ENCODE measurements around the gene CLTB. TPM values are rescaled to one million over a fixed set of nuclear protein-coding genes. Genes with fewer than 3 reads are reported as not detected.

CLTB gene
- total and polyA plus RNA-seq, 2 of the 13 experiments (the other 11 are each of a cell fraction or from before 2014, with no cell fraction given): 23.3 to 33.8 TPM

GRCh38 chr5:176463113-176463764 lies 46.9 kb upstream of the CLTB start (continued):
- TF ChIP-seq TOPORS (CRISPR knock-in tag; IDR thresholded peaks at IDR 0.05): no peak

GRCh38 chr5:176461349-176461748 lies 45.0 kb upstream of the CLTB start:
- in situ Hi-C loops (cut with HindIII; ENCODE audit: extremely low pct_ligation_motif_present, low pct_unique_long_range_greater_than_20kb) (no loop called here), intact Hi-C loops (cut with micrococcal nuclease; ENCODE audit: unreplicated experiment) (no loop called here)
- no peak for TF ChIP-seq BCL3 (CRISPR knock-in tag; IDR thresholded peaks at IDR 0.05)
- TF ChIP-seq ZNF431 (CRISPR knock-in tag; IDR thresholded peaks at IDR 0.05; ENCODE audit: borderline replicate concordance, low read depth): no peak
- Histone ChIP-seq H3K79me2 (ENCODE audit: insufficient read depth, low read length) (peaks cover 58% of the 10 kb centered on the region), H3K9ac (ENCODE audit: insufficient read depth, low read depth, low read length) (no peak overlapping the region), H2AFZ (ENCODE audit: low read length) (no peak overlapping the region), H3K36me3 (replicated peaks in 1 of 2; ENCODE audit: control insufficient read depth in 1 of 2, insufficient read depth in 2 of 2, low read length in 2 of 2) (peaks cover 0 to 6% of the 10 kb centered on the region in 2 experiments; a peak in 2 of 5 replicates), H3K9me3 (ENCODE audit: low read length) (no peaks in the 10 kb centered on the region), H3K27ac (ENCODE audit: extremely low read length, insufficient read depth, low read length) (no peak overlapping the region), H3K4me1 (ENCODE audit: insufficient read depth, low read length) (peaks cover 12% of the 10 kb centered on the region), H3K4me2 (ENCODE audit: low read depth, low read length) (no peak overlapping the region), H4K20me1 (ENCODE audit: insufficient read depth, low read length) (0 out of 2 replicates have a peak, but pooled peaks cover 7% of the 10 kb centered on the region), H3K27me3 (ENCODE audit: control insufficient read depth in 1 of 2, insufficient read depth in 2 of 2, low read length in 2 of 2) (no peaks in the 10 kb centered on the region), H3K4me3 (replicated peaks in 1 of 3; ENCODE audit: insufficient read depth in 1 of 3, low read depth in 2 of 3, low read length in 3 of 3) (no peak overlapping the region)
- WGBS (ENCODE audit: low lambda C conversion rate): 94% methylated on average over 2 of the region's 2 CpGs
- FAIRE-seq: no peak
- CTCF ChIA-PET (ENCODE audit: low intra/inter-chr PET ratio, low total read pairs): no interaction called here
- BruUV-seq (replicated peaks): no TSS peak
- no peak for ATAC-seq
- DNase-seq (ENCODE audit: low spot score): no peak
- POLR2A ChIA-PET: no interaction called here

- H3K4me3 ChIP-seq (replicated peaks in 1 of 3; ENCODE audit: insufficient read depth in 1 of 3, low read depth in 2 of 3, low read length in 3 of 3): no peak overlapping the region
- no peaks in the 10 kb centered on the region for H4K20me1 ChIP-seq (ENCODE audit: insufficient read depth, low read length)
- in situ Hi-C loops (cut with HindIII; ENCODE audit: extremely low pct_ligation_motif_present, low pct_unique_long_range_greater_than_20kb) (no loop called here), intact Hi-C loops (cut with micrococcal nuclease; ENCODE audit: unreplicated experiment) (no loop called here)
- H3K79me2 ChIP-seq (ENCODE audit: insufficient read depth, low read length): peaks cover 52% of the 10 kb centered on the region
- H3K4me1 ChIP-seq (ENCODE audit: insufficient read depth, low read length): no peaks in the 10 kb centered on the region
- H3K9ac ChIP-seq (ENCODE audit: insufficient read depth, low read depth, low read length): no peak overlapping the region
- ATAC-seq: no peak
- no peak for TF ChIP-seq IKZF4 (CRISPR knock-in tag; IDR thresholded peaks at IDR 0.05; ENCODE audit: borderline replicate concordance, low read depth, not compliant biosample characterization)
- TF ChIP-seq ZNF121 (CRISPR knock-in tag; IDR thresholded peaks at IDR 0.05): peak; percentile 33; the same call in 1 of the 2 replicates
- no peak overlapping the region for H2AFZ ChIP-seq (ENCODE audit: low read length)
- CTCF ChIA-PET (ENCODE audit: low intra/inter-chr PET ratio, low total read pairs): no interaction called here
- H3K27ac ChIP-seq (ENCODE audit: extremely low read length, insufficient read depth, low read length): no peak overlapping the region
- WGBS (ENCODE audit: low lambda C conversion rate): 96% methylated on average over 3 of the region's 3 CpGs
- no peak for FAIRE-seq
- no TSS peak for BruUV-seq (replicated peaks)
- POLR2A ChIA-PET: interaction anchor here (1.2 kb wide), 1 partner anchor 10 kb away, joined by 6 read pairs; no protein-coding TSS in a partner anchor
- H3K4me2 ChIP-seq (ENCODE audit: low read depth, low read length): no peak overlapping the region
- H3K9me3 ChIP-seq (ENCODE audit: low read length): no peaks in the 10 kb centered on the region
- no peak for DNase-seq (ENCODE audit: low spot score)
- H3K27me3 ChIP-seq (ENCODE audit: control insufficient read depth in 1 of 2, insufficient read depth in 2 of 2, low read length in 2 of 2): no peaks in the 10 kb centered on the region
- H3K36me3 ChIP-seq (replicated peaks in 1 of 2; ENCODE audit: control insufficient read depth in 1 of 2, insufficient read depth in 2 of 2, low read length in 2 of 2): peaks cover 0 to 5% of the 10 kb centered on the region in 2 experiments; a peak in 1 of 5 replicates
These were observed 42.7 kb upstream of the CLTB start for GRCh38 chr5:176458904-176459561.

All from HepG2 (cell line).